Lung (tissue), 12 donors: ENCODE data around the gene TBCB. TPM values are rescaled to one million over a fixed set of nuclear protein-coding genes. Genes with fewer than 3 reads are reported as not detected.

Experiments used
- ATAC-seq: fragments of 200-7000 bp; cut with Tn5 transposase; one replicate; pipeline ENCODE4 v1.9.1; 2020; ENCODE audit warnings: moderate number of reproducible peaks; ENCODE audit not compliant: insufficient read depth, low FRiP score
- DNase-seq, 3 donors: peaks; one replicate each; pipeline ENCODE4 v3.0.0-alpha.2; 2013 to 2017
- H3K27ac ChIP-seq, 2 donors: one replicate each; pipeline ENCODE4 v1.5.1; 2013; ENCODE audit warnings: mild to moderate bottlenecking in 2 of 2, moderate library complexity in 2 of 2, control low read depth in 1 of 2, inconsistent platforms in 1 of 2, low read depth in 1 of 2, low read length in 1 of 2
- H3K27me3 ChIP-seq, 3 donors: one replicate each; pipeline ENCODE4 v1.5.1; 2013; ENCODE audit warnings: low read length in 2 of 3; ENCODE audit not compliant: control insufficient read depth in 3 of 3, insufficient read depth in 3 of 3
- H3K36me3 ChIP-seq, 4 donors: one replicate each; pipeline ENCODE4 v1.5.1; 2013; ENCODE audit warnings: low read length in 4 of 4, mild to moderate bottlenecking in 1 of 4, moderate library complexity in 1 of 4; ENCODE audit not compliant: control insufficient read depth in 4 of 4, insufficient read depth in 4 of 4
- H3K4me1 ChIP-seq, 5 donors: one replicate each; pipeline ENCODE4 v1.5.1; 2013; ENCODE audit warnings: low read length in 5 of 5, mild to moderate bottlenecking in 2 of 5, moderate library complexity in 1 of 5; ENCODE audit not compliant: control insufficient read depth in 5 of 5, insufficient read depth in 5 of 5
- H3K4me3 ChIP-seq: one replicate; pipeline ENCODE4 v1.5.1; 2013; ENCODE audit warnings: mild to moderate bottlenecking, control low read depth, moderate library complexity
- H3K9ac ChIP-seq, 2 donors: one replicate each; pipeline ENCODE4 v1.5.1; 2013; ENCODE audit warnings: low read length in 2 of 2, control low read depth in 1 of 2; ENCODE audit not compliant: insufficient read depth in 1 of 2
- H3K9me3 ChIP-seq, 4 donors: one replicate each; pipeline ENCODE4 v1.5.1; 2013; ENCODE audit warnings: low read length in 3 of 4, mild to moderate bottlenecking in 1 of 4, moderate library complexity in 1 of 4; ENCODE audit not compliant: control insufficient read depth in 4 of 4, insufficient read depth in 3 of 4
- CTCF ChIP-seq: IDR thresholded peaks from 2 replicates; pipeline ENCODE4 v1.5.1; 2012; ENCODE audit warnings: mild to moderate bottlenecking; ENCODE audit errors: control extremely low read depth, extremely low read depth
- WGBS, 2 donors: extraction: QIAGEN DNeasy Blood & Tissue Kit; methylation state at CpG; one replicate each; pipeline ENCODE4 v1.1.7; 2013; 5-methylcytosine and 5-hydroxymethylcytosine counted together
- polyA plus RNA-seq, 2 donors: library from polyadenylated mRNA; stranded (reverse); fragments of 200-250 nt; gene quantifications; one replicate each; pipeline ENCODE4 v1.2.1, GENCODE V29; 2013
- total RNA-seq, 2 donors: library from RNA; depleted of rRNA in 1 of 2; stranded (reverse); fragments of >200 nt in 1 of 2; gene quantifications; one replicate each; pipeline ENCODE4 v1.2.1, GENCODE V29; 2014 to 2021
- donor health status: control.
- donor health status: control.
- donor health status: Bipolar disorder and iron deficiency.
- donor health status: healthy.
- donor health status: DM: yes; HTN: yes; CAD: no.

TBCB gene
- total and polyA plus RNA-seq, 4 donors, result 63.1 to 213 (median 150) TPM

DNA sequence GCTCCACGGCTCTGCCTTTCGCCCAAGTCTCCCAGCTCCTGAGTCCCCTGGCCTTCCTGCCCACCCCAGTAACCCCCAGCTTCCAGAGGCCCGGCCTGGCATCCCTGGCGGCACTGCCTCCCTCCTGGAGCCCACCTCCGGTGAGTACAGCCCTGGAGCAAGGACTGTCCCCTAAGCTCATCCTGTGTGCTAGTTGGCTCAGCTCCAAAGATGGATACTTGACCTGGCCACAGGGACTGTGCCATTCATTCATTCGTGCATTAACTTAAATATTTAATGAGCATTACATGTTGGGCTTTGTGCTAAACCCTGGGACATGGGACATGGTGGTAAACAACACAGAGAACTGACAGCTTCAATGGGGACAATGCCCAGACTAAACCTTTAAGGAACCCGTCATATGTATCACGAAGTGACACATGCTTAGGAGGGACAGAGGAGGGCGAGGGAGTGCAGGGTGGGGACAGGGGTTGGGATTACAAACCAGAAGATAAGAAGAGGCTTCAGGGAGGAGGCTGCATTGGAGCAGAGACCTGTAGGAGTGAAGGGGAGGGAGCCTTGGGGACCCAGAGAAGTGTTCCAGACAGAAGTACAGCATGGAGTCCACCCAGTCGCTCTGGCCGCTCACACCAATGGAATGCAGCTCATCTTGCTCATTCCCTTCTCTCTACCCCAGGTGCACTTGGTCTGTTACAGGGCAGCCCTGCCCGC, 11.3 kb upstream of the TBCB start:
- DNase-seq, result no peak

GRCh38 chr19:36106441-36106840, 8.8 kb upstream of the TBCB start:
- H3K27me3 ChIP-seq, result no peaks in the 10 kb centered on the region
- H3K9ac ChIP-seq, result no peak overlapping the region
- H3K27ac ChIP-seq, result no peak overlapping the region
- H3K4me1 ChIP-seq, result no peaks in the 10 kb centered on the region
- no peaks in the 10 kb centered on the region for H3K9me3 ChIP-seq
- ATAC-seq (no peak), DNase-seq (no peak)
- TF ChIP-seq CTCF, result no peak
- H3K36me3 ChIP-seq, result peaks cover 0 to 9% (median 4%) of the 10 kb centered on the region in 4 donors
- H3K4me3 ChIP-seq, result no peak overlapping the region
- WGBS, 2 donors, result 92 to 94% methylated on average over 6 of the region's 6 CpGs

More for the DNA sequence above, 11.3 kb upstream of the TBCB start:
- 94 to 98% methylated on average over 12 of the region's 12 CpGs for WGBS, 2 donors
- H3K27me3 ChIP-seq, result no peaks in the 10 kb centered on the region
- no peak for ATAC-seq
- no peak overlapping the region for H3K9ac ChIP-seq
- TF ChIP-seq CTCF, result no peak
- no peaks in the 10 kb centered on the region for H3K4me1 ChIP-seq
- H3K27ac ChIP-seq, result no peak overlapping the region
- no peak overlapping the region for H3K4me3 ChIP-seq
- no peaks in the 10 kb centered on the region for H3K9me3 ChIP-seq
- peaks cover 0 to 10% (median 0%) of the 10 kb centered on the region in 4 donors for H3K36me3 ChIP-seq

DNA sequence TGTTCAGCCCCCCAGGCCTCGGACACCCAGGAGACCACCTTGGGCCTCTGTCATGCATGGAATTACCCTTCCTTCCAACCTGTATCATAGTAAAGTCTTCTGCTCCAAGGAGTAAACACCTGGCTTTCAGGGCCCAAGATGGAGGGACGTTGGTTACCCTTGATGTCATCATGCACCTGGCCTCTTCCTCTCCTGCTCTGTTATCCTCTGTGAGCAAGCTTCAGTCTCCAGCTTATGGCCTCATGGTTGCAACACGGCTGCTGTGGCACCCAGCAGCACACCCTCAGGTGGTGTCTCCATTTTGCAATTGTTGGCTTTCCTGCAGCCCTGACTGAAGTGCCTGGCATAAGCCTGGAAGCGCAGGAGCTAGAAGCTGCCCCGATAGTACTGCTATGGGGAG, 8.3 kb upstream of the TBCB start:
- no peak for ATAC-seq

More for the DNA sequence above, 8.3 kb upstream of the TBCB start:
- no peak overlapping the region for H3K4me3 ChIP-seq
- 85 to 94% methylated on average over 5 of the region's 5 CpGs for WGBS, 2 donors
- no peak overlapping the region for H3K27ac ChIP-seq
- H3K36me3 ChIP-seq, result peaks cover 0 to 9% (median 5%) of the 10 kb centered on the region in 4 donors
- no peak for TF ChIP-seq CTCF
- no peak for DNase-seq
- no peaks in the 10 kb centered on the region for H3K27me3 ChIP-seq
- H3K9ac ChIP-seq, result no peak overlapping the region
- no peaks in the 10 kb centered on the region for H3K9me3 ChIP-seq
- H3K4me1 ChIP-seq, result no peaks in the 10 kb centered on the region
